PFSK-1 (cell line): ENCODE results near the gene SYNGAP1.

Experiments used
- POLR2AphosphoS5 ChIP-seq: IDR thresholded peaks from 2 replicates; pipeline ENCODE4 v1.6.1; 2012; ENCODE audit warnings: low read depth, mild to moderate bottlenecking, control low read depth, low read length, moderate library complexity
- REST ChIP-seq, 2 experiments: IDR thresholded peaks; 2 replicates each; pipeline versions ENCODE4 v1.6.1 to v1.8.0; 2011 to 2012; ENCODE audit warnings: low read depth in 2 of 2, low read length in 2 of 2, control low read depth in 1 of 2, inconsistent platforms in 1 of 2, mild to moderate bottlenecking in 1 of 2, moderate library complexity in 1 of 2; ENCODE audit not compliant: insufficient read depth in 1 of 2
- SIN3A ChIP-seq: IDR thresholded peaks from 2 replicates; pipeline ENCODE4 v1.6.1; 2012; ENCODE audit warnings: mild to moderate bottlenecking, low read length, moderate library complexity, borderline replicate concordance; ENCODE audit not compliant: insufficient read depth
- TAF1 ChIP-seq: IDR thresholded peaks from 2 replicates; pipeline ENCODE4 v1.6.1; 2012; ENCODE audit warnings: low read length, control low read depth, borderline replicate concordance; ENCODE audit not compliant: insufficient read depth

- TF ChIP-seq POLR2AphosphoS5 (no peak), TAF1 (no peak), REST (IDR thresholded peaks at IDR 0.05; ENCODE audit: insufficient read depth in 1 of 2, low read depth in 2 of 2, low read length in 2 of 2) (no peak), SIN3A (no peak)
Measured at GRCh38 chr6:33380272-33380981, 39.4 kb upstream of the SYNGAP1 start.
